Stomach smooth muscle (tissue), 2 donors: ENCODE results near the gene UBTD2.
"Not testable (repeated sequence)": the region's sequence is repeated elsewhere in the genome, so short reads cannot be mapped to it uniquely, and the experiment has no call there.

Experiments used
- H3K27ac ChIP-seq: one replicate; pipeline ENCODE4 v1.7.0; 2013; ENCODE audit warnings: mild to moderate bottlenecking, low read length, inconsistent platforms
- H3K27me3 ChIP-seq, 2 donors: one replicate each; pipeline ENCODE4 v1.7.0; 2013; ENCODE audit warnings: low read length in 2 of 2; ENCODE audit not compliant: insufficient read depth in 2 of 2, control insufficient read depth in 1 of 2
- H3K36me3 ChIP-seq, 2 donors: one replicate each; pipeline ENCODE4 v1.7.0; 2013; ENCODE audit warnings: low read length in 2 of 2; ENCODE audit not compliant: control insufficient read depth in 2 of 2, insufficient read depth in 2 of 2
- H3K4me1 ChIP-seq: one replicate; pipeline ENCODE4 v1.7.0; 2013; ENCODE audit warnings: low read length; ENCODE audit not compliant: control insufficient read depth, insufficient read depth
- H3K4me3 ChIP-seq, 2 donors: one replicate each; pipeline ENCODE4 v1.7.0; 2013; ENCODE audit warnings: low read length in 2 of 2
- H3K9ac ChIP-seq, 2 donors: one replicate each; pipeline ENCODE4 v1.7.0; 2013; ENCODE audit warnings: low read length in 2 of 2, mild to moderate bottlenecking in 1 of 2
- H3K9me3 ChIP-seq, 2 donors: one replicate each; pipeline ENCODE4 v1.7.0; 2013; ENCODE audit warnings: low read length in 2 of 2; ENCODE audit not compliant: control insufficient read depth in 2 of 2
- donor health status: healthy.
- donor health status: Pancreatic carcinoma.

UBTD2 gene

DNA sequence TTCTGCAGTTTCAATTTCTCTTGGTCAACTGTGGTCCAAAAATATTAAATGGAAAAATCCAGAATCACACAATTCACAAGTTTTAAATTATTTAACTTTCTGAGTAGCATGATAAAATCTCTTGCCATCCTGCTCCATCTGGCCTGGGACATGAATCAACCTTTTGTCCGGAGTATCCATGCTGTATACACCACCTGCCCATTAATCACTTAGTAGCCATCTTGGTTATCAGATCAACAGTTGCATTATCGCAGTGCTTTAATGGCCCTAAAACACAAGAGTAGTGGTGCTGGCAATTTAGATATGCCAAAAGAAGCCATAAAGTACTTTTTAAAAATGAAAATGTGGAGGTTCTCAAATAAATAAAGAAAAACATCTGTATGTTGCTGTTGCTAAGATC is 64.3 kb downstream of the UBTD2 start:
- Histone ChIP-seq H3K4me1 (no peaks in the 10 kb centered on the region), H3K9me3 (no peaks in the 10 kb centered on the region), H3K9ac (no peak overlapping the region), H3K36me3 (peaks cover 3% of the 10 kb centered on the region in 2 donors), H3K27ac (no peak overlapping the region), H3K27me3 (no peaks in the 10 kb centered on the region), H3K4me3 (no peak overlapping the region)

DNA sequence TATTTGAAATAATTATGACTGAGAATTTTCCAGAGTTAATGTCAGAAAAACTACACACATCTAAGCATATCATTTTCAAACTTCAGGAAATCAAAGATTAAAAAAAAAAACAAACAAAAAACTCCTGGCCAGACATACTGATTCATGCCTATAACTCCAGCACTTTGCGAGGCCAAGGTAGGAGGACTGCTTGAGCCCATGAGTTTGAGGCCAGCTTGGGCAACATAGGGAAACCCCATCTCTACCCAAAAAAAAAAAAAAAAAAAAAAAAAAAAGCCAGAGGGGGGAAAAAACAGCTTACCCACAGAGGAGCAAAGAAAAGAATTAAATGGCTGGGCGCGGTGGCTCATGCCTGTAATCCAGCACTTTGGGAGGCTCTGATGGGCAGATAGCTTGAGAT is 67.2 kb downstream of the UBTD2 start:
- Histone ChIP-seq H3K27me3 (no peaks in the 10 kb centered on the region), H3K4me3 (no peak overlapping the region)

DNA sequence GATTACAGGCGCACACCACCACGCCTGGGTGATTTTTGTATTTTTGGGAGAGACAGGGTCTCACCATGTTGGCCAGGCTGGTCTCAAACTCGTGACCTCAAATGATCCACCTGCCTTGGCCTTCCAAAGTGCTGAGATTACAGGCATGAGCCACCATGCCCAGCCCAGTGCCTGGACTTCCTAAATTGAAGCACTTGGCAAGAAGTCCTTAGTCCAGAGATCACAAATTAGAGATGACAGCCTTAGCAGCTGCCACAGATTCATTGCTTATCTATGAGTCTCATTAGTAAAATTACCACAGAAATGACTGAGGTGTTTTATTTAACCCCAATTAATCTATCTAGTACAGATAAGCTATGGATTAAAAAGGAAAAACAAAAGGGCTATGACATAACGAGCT is 70.4 kb downstream of the UBTD2 start:
- Histone ChIP-seq H3K27ac (no peak overlapping the region), H3K36me3 (peaks cover 8 to 17% of the 10 kb centered on the region in 2 donors), H3K27me3 (no peaks in the 10 kb centered on the region), H3K9ac (no peak overlapping the region), H3K4me3 (no peak overlapping the region), H3K9me3 (no peaks in the 10 kb centered on the region), H3K4me1 (no peaks in the 10 kb centered on the region)

More for the DNA sequence above, 67.2 kb downstream of the UBTD2 start:
- Histone ChIP-seq H3K4me1 (no peaks in the 10 kb centered on the region), H3K36me3 (peaks cover 5 to 14% of the 10 kb centered on the region in 2 donors), H3K9ac (no peak overlapping the region), H3K27ac (no peak overlapping the region), H3K9me3 (no peaks in the 10 kb centered on the region)

DNA sequence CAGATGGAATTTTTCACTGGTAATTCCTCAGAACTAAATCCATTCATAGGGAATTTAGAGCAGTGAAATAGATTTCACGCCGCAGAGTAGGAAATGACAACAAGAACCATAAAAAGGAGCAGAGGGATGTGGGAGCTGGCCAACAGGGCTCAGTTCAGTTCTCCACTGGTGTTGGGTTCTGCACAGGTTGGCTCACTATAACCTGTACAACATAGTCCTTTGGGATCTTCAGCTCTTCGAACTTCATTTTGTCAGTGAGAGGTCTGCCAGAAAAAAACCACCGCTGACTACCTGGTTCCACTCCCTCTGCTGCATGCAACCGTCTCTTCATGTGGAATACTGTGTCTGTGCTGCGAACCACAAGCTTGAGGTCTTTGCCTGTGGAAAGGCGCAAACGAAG is 71.9 kb downstream of the UBTD2 start:
- Histone ChIP-seq H3K27ac (no peak overlapping the region), H3K36me3 (peaks cover 11 to 15% of the 10 kb centered on the region in 2 donors), H3K4me1 (no peaks in the 10 kb centered on the region), H3K9ac (no peak overlapping the region), H3K9me3 (no peaks in the 10 kb centered on the region), H3K27me3 (no peaks in the 10 kb centered on the region), H3K4me3 (no peak overlapping the region)

DNA sequence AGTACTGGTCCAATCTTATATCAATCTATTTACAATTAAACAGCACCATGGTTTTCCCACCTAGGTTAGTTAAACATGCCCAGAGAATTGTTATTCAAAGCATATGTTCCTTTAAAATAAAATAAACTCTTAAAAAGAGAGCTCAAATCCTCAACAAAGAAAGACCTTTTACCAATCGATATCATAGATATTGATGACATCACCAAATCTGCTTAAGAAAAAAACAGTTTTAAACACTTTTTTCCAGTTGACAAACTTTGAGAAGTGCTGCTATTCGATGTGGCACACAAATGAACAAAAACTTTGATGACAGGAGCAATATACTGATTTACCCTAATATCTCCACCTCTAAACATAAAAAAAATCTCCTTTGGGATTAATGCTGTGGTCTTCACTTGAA is 73.8 kb downstream of the UBTD2 start:
- Histone ChIP-seq H3K27ac (no peak overlapping the region), H3K4me3 (no peak overlapping the region), H3K9ac (no peak overlapping the region), H3K36me3 (peaks cover 11 to 15% of the 10 kb centered on the region in 2 donors), H3K27me3 (no peaks in the 10 kb centered on the region), H3K9me3 (no peaks in the 10 kb centered on the region), H3K4me1 (no peaks in the 10 kb centered on the region)

DNA sequence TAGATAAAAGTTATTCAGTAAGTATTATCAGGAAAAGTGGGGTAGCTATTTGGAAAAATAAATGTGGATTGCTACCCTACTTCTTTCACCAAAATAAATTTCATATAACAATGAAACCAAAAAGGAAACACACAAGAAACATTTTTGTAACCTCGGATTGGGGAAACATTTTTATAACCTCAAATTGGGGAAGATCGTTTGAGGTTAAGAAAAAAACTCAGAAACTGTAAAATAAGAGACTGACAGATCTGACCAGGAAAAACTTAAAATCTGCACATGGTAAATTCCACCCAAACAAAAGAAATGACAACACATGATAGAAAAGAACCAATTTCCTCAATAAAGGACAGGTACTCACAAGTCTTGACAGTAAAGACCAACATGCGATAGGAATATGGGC is 76.1 kb downstream of the UBTD2 start:
- Histone ChIP-seq H3K4me1 (no peaks in the 10 kb centered on the region), H3K4me3 (no peak overlapping the region), H3K9me3 (no peaks in the 10 kb centered on the region), H3K27me3 (no peaks in the 10 kb centered on the region), H3K36me3 (peaks cover 9 to 11% of the 10 kb centered on the region in 2 donors), H3K9ac (no peak overlapping the region), H3K27ac (no peak overlapping the region)

DNA sequence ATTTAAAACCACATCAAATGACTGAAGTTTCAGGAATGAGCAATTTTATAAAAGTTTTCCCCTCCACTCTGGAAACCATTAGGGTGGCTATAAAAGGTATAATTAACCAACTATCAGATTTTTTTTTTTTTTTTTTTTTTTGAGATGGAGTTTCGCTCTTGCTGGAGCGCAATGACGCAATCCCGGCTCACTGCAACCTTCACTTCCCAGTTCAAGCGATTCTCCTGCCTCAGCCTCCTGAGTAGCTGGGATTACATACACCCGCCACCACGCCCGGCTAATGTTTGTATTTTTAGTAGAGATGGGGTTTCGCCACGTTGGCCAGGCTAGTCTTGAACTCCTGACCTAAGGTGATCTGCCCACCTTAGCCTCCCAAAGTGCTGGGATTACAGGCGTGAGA is 77.6 kb downstream of the UBTD2 start:
- H3K4me1 ChIP-seq, H3K9me3 ChIP-seq, H3K27me3 ChIP-seq, H3K27ac ChIP-seq, H3K9ac ChIP-seq, H3K36me3 ChIP-seq, H3K4me3 ChIP-seq: not testable (repeated sequence)

DNA sequence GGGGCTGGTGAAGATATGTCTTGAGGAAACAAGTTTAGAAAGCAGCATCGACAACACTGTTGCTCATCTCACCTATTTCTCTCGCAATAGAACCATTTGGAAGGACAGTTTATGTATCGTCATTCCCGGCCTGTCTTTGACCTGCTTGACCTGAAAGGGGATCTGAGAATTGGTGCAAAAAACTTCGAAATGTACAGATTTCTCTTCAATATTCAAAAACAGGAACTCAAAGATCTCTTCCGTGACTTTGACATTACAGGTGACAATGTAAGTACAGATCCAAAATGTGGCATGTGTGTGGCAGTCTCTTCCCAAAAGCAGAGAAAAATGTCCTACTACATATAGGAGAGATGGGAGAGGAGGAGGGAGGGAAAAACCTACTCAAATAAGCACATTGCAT is 83.1 kb downstream of the UBTD2 start:
- no peaks in the 10 kb centered on the region for H3K27me3 ChIP-seq
- no peaks in the 10 kb centered on the region for H3K9me3 ChIP-seq
- no peak overlapping the region for H3K9ac ChIP-seq
- no peaks in the 10 kb centered on the region for H3K4me1 ChIP-seq
- no peak overlapping the region for H3K27ac ChIP-seq
- H3K36me3 ChIP-seq = no peaks in the 10 kb centered on the region
- H3K4me3 ChIP-seq = no peak overlapping the region

DNA sequence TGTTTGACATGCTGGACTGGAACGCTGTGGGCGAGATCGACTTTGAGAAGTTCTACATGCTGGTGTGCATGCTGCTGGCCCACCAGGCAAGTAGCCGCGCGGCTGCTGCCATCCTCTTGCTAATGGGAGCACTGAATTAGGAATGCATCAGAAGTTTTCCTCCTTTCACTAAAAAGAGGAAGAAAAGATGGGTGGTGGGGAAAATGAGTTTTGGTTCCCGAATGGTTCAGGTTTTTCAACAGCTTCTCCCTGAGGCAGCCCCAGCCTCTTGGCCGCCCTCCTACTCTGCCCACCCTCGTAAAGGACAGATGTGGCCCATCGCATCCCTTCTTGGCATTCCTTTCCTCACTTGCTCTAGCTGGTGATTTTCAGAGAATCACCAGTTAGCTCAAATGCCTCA is 84.1 kb downstream of the UBTD2 start:
- H3K4me1 ChIP-seq = no peaks in the 10 kb centered on the region
- no peak overlapping the region for H3K27ac ChIP-seq
- no peak overlapping the region for H3K9ac ChIP-seq

DNA sequence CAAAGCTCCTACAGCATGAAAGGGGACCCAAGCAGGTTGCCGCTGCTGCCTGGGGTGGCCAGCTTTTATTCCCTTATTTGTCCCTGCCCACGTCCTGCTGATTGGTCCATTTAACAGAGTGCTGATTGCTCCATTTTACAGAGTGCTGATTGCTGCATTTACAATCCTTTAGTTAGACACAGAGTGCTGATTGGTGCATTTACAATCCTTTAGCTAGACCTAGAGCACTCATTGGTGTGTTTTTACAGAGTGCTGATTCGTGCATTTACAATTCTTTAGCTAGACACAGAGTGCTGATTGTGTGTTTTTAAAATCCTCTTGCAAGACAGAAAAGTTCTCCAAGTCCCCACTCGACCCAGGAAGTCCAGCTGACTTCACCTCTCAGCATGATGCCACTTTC is 85.8 kb downstream of the UBTD2 start:
- H3K9me3 ChIP-seq, H3K4me1 ChIP-seq, H3K27me3 ChIP-seq, H3K27ac ChIP-seq, H3K36me3 ChIP-seq, H3K4me3 ChIP-seq, H3K9ac ChIP-seq: not testable (repeated sequence)

More for the DNA sequence above, 84.1 kb downstream of the UBTD2 start:
- no peaks in the 10 kb centered on the region for H3K36me3 ChIP-seq
- H3K9me3 ChIP-seq = no peaks in the 10 kb centered on the region
- H3K27me3 ChIP-seq = no peaks in the 10 kb centered on the region
- no peak overlapping the region for H3K4me3 ChIP-seq

DNA sequence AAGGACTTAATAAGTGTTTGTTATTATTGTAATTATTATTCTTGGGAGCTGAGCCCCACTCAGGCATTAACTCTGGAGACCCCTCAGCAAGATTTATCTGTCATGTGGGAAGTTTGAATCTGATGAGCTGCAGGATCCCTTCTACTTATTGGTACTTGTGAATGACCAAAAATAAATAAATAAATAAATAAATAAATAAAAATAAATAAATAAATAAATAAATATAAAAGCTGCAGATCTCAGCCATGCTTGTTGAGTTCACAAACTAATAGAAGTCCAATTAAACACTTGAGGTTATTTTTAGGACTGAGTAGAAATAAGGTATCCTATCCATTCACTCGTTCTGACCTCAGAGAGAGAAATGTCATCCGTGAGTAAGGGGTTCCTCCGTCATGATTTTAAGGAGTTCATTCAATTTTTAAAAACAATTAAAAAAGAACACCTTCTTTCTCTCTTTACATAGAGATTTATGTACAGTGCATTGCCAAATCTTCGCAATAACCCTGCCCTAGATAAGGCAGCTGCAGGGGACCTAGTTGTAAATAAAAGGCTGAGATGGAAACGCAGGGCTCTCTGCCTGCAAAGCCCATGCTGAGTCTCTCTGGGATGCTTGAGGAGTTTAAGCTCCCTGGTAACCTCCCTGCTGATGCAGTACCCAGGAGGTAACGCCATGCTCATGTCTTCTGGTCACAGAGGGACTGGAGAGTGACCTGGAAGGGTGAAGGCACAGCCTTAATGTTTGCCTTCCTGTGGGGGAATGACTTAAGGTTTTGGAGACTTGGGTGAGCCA is 88.4 kb downstream of the UBTD2 start:
- Histone ChIP-seq H3K4me3 (no peak overlapping the region), H3K9me3 (no peaks in the 10 kb centered on the region), H3K9ac (no peak overlapping the region), H3K27ac (no peak overlapping the region), H3K4me1 (no peaks in the 10 kb centered on the region), H3K27me3 (no peaks in the 10 kb centered on the region), H3K36me3 (no peaks in the 10 kb centered on the region)
